ENCODE measurements around the gene GSS.
"Not testable (repeated sequence)": the region's sequence is repeated elsewhere in the genome, so short reads cannot be mapped to it uniquely, and the experiment has no call there.

The GSS gene

GRCh38 chr20:34942301-34942700, 13.3 kb downstream of the GSS start:
- DNase-seq, result no peak

GRCh38 chr20:34941226-34941625, 14.4 kb downstream of the GSS start:
- peak in 1 of 2 donors; percentile 71 for DNase-seq

GRCh38 chr20:34940081-34940481, 15.5 kb downstream of the GSS start:
- no peak for DNase-seq

GRCh38 chr20:34938466-34939163, 17.0 kb downstream of the GSS start:
- DNase-seq, result peak; percentile 9 to 84

- no peak for DNase-seq
Observed at GRCh38 chr20:34931771-34932170, 23.8 kb downstream of the GSS start.

- DNase-seq, result no peak
Observed at GRCh38 chr20:34928411-34928810, 27.2 kb downstream of the GSS start.

GRCh38 chr20:34927736-34928135, 27.9 kb downstream of the GSS start:
- no peak for DNase-seq

- no peak for DNase-seq
Observed at GRCh38 chr20:34926581-34926980, 29.0 kb downstream of the GSS start.

GRCh38 chr20:34925981-34926380, 29.6 kb downstream of the GSS start:
- no peak for DNase-seq

GRCh38 chr20:34925341-34925740, 30.3 kb downstream of the GSS start:
- DNase-seq, result no peak

GRCh38 chr20:34923414-34923813, 32.2 kb downstream of the GSS start:
- no peak for DNase-seq

GRCh38 chr20:34922654-34923381, 32.8 kb downstream of the GSS start:
- no peak for DNase-seq

GRCh38 chr20:34921436-34921835, 34.2 kb downstream of the GSS start:
- DNase-seq, result no peak

- no peak for DNase-seq
Observed at GRCh38 chr20:34920055-34920454, 35.6 kb downstream of the GSS start.

GRCh38 chr20:34916774-34917354, 38.7 kb downstream of the GSS start:
- no peak for DNase-seq

- no peak for DNase-seq
Observed at GRCh38 chr20:34915749-34916455, 39.7 kb downstream of the GSS start.

- no peak for DNase-seq
Observed at GRCh38 chr20:34915131-34915530, 40.5 kb downstream of the GSS start.

- no peak for DNase-seq
Observed at GRCh38 chr20:34907616-34908469, 47.8 kb downstream of the GSS start.

- DNase-seq, result peak in 1 of 2 donors; percentile 7
Observed at GRCh38 chr20:34904202-34904621, 51.4 kb downstream of the GSS start.

- DNase-seq, result not testable (repeated sequence)
Observed at GRCh38 chr20:34898731-34899130, 56.9 kb downstream of the GSS start.

- not testable (repeated sequence) for DNase-seq
Observed at GRCh38 chr20:34898129-34898528, 57.5 kb downstream of the GSS start.

- DNase-seq, result no peak
Observed at GRCh38 chr20:34896086-34896621, 59.5 kb downstream of the GSS start.

Measured in bone marrow (tissue), 2 donors.